HG03060 (cell line): ENCODE data around the gene FYB2.

Source experiments
- ATAC-seq: cut with Tn5 transposase; IDR thresholded peaks from one replicate; pipeline ENCODE4 v1.9.1; 2021; ENCODE audit warnings: low read depth, moderate number of reproducible peaks; ENCODE audit not compliant: unreplicated experiment

FYB2 gene

DNA sequence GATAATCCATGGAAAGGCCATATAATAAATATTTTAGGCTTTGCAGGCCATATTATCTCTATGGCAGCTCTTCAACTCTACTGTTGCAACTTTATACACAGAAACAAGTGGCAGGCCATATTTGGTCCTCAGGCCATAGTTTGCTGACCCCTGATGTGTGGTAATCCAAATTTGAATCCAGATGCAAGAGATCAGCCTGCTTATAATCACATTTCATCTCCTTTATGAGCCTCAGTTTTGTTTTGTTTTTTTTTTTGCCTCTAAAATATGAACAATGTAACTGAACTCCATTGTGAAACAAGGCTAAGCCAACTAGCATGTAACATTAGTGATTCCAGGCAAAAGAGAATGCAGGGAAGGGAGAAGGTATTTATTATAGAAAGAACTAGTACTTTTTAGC is 92.5 kb downstream of the FYB2 start:
- ATAC-seq = no peak

DNA sequence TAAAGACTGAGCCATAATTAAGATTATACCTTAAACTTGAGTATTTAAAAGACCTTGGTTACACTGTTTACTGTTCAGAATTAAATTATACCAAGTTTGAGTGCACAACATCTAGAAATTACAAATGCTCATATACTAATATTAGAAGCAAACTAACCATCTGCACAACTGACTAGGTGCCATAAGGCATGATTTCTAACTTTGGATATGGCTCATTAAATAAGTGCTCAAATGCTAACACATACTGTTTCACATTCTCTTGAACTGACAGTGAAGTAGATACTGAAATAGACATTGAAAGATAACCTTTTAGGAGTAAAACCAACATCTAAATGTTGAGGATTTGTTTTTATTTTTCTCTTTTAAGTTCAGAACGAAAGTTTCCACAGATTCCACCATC is 100.0 kb downstream of the FYB2 start:
- no peak for ATAC-seq

DNA sequence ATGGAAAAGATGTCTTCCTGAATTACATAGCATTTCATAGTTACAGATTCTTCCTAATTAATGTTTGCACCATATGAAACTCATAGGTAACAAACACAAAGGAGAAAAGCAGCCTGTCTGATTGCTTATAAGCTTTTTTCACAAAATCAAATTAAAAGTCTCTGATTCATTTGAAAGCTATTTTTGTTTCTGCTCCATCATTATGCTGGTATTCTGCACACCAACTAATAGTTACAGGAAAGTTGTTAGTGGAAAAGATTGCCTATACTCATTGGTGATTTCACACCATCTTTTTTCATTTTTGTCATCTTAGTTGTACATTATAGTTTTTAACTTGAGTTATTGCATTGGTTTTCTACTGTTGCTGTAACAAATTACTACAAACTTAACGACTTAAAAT is 104.0 kb downstream of the FYB2 start:
- no peak for ATAC-seq

DNA sequence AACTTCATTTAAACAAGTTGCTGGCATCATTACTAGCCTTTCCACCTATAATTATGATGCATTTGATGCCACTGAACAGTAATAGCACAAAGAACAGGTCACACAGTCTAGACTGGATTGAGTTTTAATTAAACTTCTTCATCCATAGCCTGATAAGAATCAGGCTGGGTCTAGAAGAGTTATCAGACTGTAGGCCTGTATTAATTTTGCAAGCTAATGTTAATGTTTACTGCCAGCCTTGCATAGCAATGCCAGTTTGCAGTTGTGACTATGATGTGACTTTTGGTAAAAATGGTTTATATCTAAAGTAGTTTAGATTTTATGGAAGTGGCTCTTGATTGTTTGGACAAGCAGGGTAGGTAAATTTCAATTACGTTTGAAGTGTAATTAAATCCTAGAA is 106.1 kb downstream of the FYB2 start:
- ATAC-seq = no peak

DNA sequence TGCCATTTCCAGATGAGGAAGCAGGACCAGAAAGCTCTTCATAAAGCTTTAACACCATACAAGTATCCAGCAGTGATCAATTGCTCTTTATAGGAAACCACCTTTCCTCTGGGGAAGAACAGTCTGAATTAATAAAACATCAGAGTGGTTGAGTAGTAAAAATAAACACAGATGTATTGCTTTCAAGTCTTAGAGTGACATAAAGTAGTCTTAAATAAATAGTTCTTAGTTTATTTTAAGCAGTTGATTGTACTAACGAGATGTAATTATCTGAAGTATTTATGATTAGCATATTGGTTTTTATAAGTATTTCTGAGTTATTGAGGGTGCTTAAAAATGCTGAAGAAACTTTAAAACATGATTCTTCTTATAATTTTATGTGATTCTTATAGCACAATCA is 107.1 kb downstream of the FYB2 start:
- no peak for ATAC-seq

DNA sequence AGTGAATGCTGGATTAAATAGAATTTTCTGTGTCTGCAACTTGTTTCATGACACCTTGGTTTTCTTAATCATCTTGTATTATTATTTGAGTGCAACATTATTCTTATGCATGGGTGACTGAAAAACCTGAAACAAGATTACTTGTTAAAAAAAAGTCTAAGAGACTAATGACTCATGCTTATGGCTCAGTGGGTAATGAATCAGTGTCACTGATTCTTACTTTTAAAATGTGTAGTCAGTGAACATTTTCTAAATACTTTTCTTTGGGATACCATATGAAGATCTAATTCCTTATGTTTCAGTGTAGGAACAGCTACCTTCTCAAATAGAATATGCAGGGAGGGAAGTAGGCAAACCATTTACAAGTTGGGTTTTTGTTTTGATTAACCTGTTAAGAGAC is 108.6 kb downstream of the FYB2 start:
- no peak for ATAC-seq

DNA sequence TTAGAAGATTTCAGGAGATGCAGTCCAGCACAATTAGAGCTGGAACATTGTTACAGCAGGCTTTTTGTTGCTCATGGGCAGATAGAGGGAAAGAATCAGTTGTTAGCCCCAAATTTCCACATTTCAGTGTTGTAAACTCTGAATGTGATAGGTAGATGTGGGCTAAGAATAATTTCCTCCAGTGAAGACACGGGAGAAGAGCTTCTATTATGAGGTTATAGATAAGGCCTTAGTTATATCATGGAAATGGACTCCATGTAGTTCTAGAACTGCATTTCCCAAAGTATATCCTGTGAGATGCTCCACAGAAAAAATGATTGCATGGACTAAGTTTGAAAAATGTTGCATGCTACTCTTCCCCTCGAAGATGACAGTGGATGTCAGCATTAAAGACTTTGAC is 109.2 kb downstream of the FYB2 start:
- no peak for ATAC-seq

DNA sequence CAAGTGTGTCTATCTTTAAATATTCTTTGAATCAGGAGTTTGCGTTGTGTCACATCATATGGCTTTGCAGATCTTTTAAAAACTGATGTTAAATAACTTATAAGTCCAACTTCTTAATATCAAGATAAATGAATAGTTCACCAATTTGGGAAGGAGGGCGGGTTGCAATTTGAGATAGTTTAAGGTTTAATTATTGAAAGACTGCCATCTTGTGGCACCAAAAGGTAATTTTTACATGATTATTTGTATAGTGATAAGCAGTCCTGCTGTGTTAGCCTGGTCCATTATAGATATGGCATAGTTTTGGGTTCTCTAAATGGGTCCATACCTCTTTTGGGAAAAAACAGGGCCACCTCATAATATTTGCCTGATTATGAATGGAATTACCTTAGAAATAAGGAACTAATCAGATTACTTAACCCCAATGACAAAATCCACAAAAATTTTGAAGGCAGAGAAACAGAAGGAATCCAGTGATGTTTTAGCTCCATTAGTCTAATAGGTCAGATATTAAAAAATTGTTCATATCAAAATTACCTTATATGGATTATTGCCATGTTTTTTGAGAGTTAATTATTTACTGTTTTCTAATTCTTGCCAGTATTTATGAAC is 109.8 kb downstream of the FYB2 start:
- ATAC-seq = no peak

DNA sequence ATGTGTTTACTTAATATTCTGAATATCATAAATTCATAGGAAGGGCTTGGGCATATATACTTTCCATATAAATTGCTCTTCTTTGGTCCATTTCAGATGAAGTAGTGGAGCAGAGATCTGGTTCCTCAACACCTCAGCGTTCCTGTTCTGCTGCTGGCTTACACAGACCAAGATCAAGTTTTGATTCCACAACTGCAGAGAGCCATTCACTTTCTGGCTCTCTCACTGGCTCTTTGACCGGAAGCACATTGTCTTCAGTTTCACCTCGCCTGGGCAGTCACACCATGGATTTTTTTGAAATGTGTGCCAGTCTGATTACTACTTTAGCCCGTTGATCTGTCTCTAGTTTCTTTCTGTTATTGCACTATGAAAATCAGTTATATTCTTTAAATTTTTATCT is 111.8 kb downstream of the FYB2 start:
- no peak for ATAC-seq

DNA sequence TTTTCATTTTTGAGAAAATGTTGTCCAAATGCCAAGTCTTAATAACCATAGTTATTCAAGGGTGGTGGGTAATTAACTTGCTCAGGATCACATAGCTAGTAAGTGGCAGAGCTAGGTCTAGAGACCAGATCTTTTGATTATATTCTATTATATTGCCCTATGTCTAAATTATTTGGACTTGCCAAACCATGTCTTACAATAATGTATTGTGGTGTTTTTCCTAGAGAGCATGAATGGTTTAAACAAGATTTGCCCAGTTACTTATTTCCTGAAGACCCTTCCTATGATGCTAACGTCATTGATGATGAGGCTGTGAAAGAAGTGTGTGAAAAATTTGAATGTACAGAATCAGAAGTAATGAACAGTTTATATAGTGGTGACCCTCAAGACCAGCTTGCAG is 115.5 kb downstream of the FYB2 start:
- no peak for ATAC-seq

DNA sequence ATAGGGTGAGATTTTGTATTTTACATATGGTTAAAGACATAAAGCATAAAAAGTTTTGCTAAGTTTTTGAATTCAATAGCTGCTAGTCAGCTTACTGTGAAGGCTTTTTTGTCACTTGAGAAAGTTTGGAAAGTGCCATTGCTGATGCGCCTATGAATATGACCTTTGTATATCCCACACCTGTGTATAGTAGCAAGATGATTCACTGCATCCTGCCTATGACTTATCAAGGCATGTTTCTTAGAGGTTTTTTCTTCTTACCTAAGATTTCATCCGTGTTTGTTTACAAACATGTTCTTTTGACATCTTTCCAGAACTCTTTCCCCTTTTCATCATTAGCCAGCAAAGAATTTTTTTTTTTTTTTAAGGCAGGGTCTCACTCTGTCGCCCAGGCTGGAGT is 122.5 kb downstream of the FYB2 start:
- no peak for ATAC-seq

DNA sequence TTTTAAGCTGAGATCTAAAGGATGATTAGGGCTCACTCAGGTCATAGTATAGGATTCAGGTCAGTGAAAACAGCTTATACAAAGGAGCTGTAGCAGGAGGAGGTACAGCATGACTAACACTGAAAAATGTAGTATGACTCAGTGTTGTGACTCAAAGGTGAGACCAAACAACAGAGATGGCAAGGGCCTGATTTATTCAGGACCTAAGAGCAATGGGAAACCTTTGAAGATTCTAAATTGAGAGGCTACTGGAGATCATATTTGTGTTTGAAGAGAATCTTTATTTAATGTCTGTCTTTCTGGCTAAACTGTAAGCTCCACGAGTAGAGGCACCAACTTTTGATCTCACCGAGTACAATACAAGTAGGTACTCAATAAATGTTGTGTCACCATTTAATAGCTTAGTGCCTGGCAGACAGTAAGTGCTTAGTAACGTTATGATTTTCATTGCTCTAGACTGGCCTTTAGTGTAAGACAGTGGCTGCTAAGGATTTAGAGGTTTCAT is 130.6 kb downstream of the FYB2 start:
- peak; percentile 87 for ATAC-seq

DNA sequence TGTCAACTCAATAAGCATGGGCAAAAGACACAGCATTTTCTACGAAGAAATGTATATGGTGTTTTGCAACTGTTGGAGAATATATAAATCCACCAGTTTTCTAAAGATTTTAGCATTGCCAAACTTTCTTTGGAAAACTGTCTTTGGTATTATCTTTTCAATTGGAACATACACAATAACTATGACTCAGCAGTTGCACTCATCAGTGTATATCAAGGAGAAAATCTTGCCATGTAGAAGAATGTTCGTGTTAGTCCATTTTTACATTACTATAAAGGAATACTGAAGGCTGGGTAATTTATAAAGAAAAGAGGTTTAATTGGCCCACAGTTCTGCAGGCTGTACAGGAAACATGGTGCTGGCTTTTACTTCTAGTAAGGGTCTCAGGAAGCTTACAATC is 133.0 kb downstream of the FYB2 start:
- no peak for ATAC-seq

DNA sequence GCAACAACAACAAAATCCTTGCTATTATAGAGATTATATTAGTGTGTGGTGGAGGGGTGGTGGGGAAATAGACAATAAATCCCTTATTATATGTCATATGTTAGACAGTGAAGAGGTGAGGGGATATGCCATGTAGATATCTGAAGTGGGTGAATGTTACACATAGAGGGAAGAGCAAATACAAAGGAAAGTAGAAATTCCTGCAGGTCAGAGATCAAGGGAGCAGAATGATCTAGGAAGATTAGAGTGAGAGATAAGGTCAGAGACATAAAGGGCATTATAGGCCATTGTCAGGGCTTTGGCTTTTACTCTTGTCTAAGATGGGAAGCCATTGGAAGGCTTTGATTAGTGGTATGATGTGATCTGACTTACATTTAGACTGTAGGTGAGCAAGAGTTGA is 135.6 kb downstream of the FYB2 start:
- no peak for ATAC-seq

DNA sequence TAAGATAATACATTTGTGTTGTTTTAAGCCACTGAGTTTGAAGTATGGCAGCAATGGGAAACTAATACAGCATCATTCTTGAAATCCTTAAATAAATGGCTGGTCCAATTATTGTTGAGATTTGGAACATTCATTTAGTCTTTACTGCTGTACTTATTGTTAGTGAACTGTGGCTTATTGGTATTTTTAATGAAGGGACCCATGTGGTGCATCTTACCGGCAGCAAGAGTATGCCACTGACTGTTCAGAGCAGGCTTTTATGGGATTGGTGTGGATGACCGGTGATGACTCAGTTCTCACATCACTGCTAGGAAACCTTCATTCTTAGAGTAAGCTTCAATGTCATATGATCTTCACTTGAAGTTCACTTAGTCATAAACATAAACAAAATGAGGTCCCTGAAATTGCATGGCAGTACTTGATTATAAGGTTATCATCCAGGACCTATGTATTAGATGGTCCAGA is 142.6 kb downstream of the FYB2 start:
- ATAC-seq = no peak

DNA sequence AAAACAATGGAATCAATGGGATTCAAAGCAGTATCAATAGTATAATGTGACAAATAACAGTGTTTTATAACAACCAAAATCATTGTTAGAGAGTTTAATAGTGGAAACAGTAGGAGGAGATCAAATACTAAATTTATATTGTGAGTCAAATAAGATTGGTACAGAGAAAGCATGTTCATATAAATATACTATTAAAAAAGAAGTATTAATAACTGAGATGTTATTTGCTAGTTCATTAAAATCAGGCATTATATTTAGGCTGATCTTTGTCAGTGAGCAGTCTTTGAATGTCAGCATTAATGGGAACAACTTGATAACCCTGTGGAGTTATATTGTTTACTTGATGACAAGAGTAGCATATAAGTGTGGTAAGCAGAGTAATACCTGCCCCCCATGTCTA is 143.4 kb downstream of the FYB2 start:
- no peak for ATAC-seq

DNA sequence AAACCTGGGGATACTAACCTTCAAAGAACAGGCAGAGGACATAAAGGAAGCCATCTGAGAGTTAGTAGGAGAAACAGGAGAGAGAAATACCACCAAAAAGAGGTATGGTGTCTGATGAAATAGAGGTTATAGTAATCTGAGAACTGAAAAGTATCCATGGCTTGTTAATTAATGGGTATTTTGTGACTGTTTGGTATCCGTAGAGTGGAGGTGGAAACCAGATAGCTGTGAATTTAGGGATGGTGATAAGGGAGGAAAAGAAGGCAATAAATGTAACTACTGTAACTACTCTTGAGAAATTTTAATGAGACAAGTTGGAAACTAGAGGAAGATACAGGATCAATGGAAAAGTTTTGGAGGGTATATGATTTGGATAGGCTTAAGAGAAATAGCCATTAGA is 146.6 kb downstream of the FYB2 start:
- ATAC-seq = no peak

DNA sequence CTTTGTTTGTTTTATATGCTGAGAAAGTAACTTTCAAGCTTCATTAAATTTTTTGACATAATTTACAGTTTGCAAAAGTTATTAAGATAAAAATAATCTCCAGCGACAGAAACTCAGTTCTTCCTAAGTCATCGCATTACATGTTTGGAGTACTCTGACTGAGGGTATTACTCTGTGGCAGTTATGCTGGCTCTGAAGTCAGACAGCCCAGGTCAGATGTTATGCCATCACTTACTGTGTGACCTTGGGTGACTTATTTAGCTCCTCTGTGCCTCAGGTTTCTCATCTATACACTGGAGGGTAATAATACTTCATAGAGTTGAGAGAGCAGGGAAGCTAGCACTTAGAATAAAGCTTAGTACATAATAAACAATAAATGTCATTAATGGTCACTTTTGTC is 147.7 kb downstream of the FYB2 start:
- ATAC-seq = no peak

DNA sequence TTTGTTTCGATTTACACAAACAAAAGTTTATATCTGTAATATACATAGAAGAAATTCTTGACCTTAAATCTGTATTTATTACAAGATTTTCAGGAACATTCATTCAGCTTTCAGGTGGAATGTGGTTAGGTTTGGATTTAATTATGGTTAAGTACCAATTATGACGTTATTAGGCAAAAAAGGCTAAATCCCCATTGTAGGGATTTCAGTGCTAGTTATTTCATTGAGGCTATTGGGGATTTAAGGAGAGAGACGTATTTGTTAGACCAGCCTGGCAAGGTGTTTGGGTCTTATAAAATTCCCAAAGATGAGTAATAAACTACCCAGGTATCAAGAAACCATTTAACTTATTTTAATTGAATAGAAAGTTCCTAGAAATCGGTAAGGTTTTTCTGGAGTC is 148.1 kb downstream of the FYB2 start:
- no peak for ATAC-seq

DNA sequence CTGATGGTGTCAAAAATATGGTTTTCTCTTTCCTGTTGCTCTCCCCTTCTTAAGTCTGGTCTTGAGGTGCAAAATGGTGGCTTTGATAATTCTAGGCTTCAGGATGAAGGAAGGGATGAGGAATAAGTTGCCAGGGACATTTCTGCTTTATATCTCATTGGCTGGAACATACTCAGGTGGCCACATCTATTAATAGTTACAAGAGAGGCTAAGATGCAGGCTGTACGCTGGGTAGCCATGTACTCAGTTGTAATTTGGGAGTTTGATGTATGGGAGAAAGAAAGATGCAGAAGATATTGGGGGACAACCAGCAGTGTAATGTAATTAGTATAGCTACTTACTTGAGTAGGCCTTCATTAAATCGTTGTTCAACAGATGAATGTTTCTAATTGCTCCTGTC is 148.9 kb downstream of the FYB2 start:
- ATAC-seq = no peak
